WI38 (cell line): ENCODE data around the gene SLC34A2.
"Not testable (repeated sequence)": the region's sequence is repeated elsewhere in the genome, so short reads cannot be mapped to it uniquely, and the experiment has no call there.

ENCODE experiments used
- H3K4me3 ChIP-seq: 2 replicates; pipeline ENCODE4 v1.5.1; 2011; ENCODE audit warnings: low read depth, mild to moderate bottlenecking, control low read depth, low read length
- TF ChIP-seq, protein P1 (sequence below): IDR thresholded peaks from 2 replicates; pipeline ENCODE4 v1.5.1; 2012; ENCODE audit warnings: low read depth, mild to moderate bottlenecking, control low read depth, low read length

The SLC34A2 gene

GRCh38 chr4:25654971-25655963 lies at the start of gene SLC34A2:
SLC34A2 (plus strand) TSS chr4:25655851; CDS start chr4:25662501, 6,650 bp downstream.
- TF ChIP-seq, protein P1, sequence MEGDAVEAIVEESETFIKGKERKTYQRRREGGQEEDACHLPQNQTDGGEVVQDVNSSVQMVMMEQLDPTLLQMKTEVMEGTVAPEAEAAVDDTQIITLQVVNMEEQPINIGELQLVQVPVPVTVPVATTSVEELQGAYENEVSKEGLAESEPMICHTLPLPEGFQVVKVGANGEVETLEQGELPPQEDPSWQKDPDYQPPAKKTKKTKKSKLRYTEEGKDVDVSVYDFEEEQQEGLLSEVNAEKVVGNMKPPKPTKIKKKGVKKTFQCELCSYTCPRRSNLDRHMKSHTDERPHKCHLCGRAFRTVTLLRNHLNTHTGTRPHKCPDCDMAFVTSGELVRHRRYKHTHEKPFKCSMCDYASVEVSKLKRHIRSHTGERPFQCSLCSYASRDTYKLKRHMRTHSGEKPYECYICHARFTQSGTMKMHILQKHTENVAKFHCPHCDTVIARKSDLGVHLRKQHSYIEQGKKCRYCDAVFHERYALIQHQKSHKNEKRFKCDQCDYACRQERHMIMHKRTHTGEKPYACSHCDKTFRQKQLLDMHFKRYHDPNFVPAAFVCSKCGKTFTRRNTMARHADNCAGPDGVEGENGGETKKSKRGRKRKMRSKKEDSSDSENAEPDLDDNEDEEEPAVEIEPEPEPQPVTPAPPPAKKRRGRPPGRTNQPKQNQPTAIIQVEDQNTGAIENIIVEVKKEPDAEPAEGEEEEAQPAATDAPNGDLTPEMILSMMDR: no peak
- no peak within 1 kb of the TSS for H3K4me3 ChIP-seq

DNA sequence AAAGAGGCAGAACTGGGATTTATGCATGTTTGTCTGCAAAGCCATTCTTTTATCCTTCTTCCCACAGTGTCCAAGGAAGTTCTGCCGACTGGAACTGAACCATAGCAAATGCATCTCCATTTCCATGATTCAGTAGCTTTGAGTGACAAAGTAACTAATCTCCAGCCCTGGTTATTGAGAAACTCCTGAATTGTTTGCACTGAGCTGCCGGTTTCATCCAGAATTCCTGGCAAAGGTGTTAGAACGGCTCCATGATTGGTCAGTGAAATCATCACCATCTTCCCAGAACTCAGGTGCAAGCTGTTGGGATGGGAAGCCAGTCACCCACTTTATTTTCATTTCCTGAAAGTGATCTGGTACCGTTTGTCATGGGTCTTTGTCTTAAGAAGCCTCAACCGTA lies 47.0 kb upstream of the SLC34A2 start:
- H3K4me3 ChIP-seq: no peak overlapping the region
- TF ChIP-seq, protein P1: no peak

GRCh38 chr4:25609976-25610375 lies 45.7 kb upstream of the SLC34A2 start:
- TF ChIP-seq, protein P1: no peak
- H3K4me3 ChIP-seq: no peak overlapping the region

DNA sequence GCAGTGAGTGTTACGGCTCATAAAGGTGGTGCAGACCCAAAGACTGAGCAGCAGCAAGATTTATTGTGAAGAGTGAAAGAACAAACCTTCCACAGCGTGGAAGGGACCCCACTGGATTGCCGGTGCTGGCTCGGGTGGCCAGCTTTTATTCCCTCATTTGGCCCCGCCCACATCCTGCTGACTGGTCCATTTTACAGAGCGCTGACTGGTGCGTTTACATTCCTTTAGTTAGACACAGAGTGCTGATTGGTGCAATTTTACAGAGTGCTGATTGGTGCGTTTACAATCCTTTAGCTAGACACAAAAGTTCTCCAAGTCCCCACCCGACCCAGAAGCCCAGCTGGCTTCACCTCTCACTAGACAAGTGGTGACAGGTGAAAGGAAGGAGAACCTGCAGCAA lies 42.0 kb upstream of the SLC34A2 start:
- not testable (repeated sequence) for H3K4me3 ChIP-seq

- TF ChIP-seq, protein P1: no peak
Observed at GRCh38 chr4:25614807-25615206, 40.8 kb upstream of the SLC34A2 start.

GRCh38 chr4:25621027-25621930 lies 34.4 kb upstream of the SLC34A2 start:
- TF ChIP-seq, protein P1: no peak
- H3K4me3 ChIP-seq: no peak overlapping the region

More at GRCh38 chr4:25614807-25615206, 40.8 kb upstream of the SLC34A2 start:
- H3K4me3 ChIP-seq: no peak overlapping the region

DNA sequence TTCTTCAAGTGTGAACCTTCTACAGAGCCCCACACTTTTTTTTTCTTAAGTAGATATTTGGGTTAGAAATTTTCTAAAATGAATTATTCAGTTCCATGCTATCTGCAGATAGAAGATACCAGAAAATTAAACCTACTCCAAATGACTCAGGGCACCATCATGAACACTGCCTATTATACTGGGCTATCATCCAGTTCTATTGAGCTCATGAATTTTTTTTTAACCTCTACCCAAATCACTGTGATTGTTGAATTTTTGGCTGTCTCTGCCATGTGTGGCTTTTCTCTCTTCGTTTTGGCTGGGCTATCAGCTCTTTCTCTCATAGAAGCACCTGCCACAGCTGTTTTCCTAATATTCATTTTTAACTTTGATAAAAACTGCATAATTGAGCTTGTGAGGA lies 31.0 kb upstream of the SLC34A2 start:
- TF ChIP-seq, protein P1: no peak
- H3K4me3 ChIP-seq: no peak overlapping the region
